Measurements from ENCODE around the gene LCTL.

- TF ChIP-seq POLR2AphosphoS5 (IDR thresholded peaks at IDR 0.05; ENCODE audit: low read depth, low read length), result no peak
- TF ChIP-seq POLR2A (IDR thresholded peaks at IDR 0.05; ENCODE audit: low read depth, low read length), result no peak
- no peak for TF ChIP-seq TAF1 (IDR thresholded peaks at IDR 0.05; ENCODE audit: borderline replicate concordance, low read depth, low read length)
Measured at GRCh38 chr15:66588971-66589370, 23.2 kb upstream of the LCTL start.
